Cardiac fibroblast (primary cell): ENCODE measurements around the gene OVOL1.

Experiments
- DNase-seq, 2 donors: peaks; one replicate each; pipeline versions ENCODE4 v3.0.0 to v3.0.0-alpha.2; 2010; ENCODE audit warnings: low read depth in 2 of 2
- H3K4me3 ChIP-seq, 2 donors: replicated peaks in 1 of 2; 1 replicate in 1 of 2; 2 replicates in 1 of 2; pipeline ENCODE4 v1.5.1; 2011; ENCODE audit warnings: low read depth in 2 of 2, low read length in 2 of 2, mild to moderate bottlenecking in 2 of 2, moderate library complexity in 1 of 2
- TF ChIP-seq, protein P1 (sequence below): IDR thresholded peaks from one replicate; pipeline ENCODE4 v1.5.1; 2011; ENCODE audit warnings: low read depth, mild to moderate bottlenecking, low read length, inconsistent platforms

Gene OVOL1

DNA sequence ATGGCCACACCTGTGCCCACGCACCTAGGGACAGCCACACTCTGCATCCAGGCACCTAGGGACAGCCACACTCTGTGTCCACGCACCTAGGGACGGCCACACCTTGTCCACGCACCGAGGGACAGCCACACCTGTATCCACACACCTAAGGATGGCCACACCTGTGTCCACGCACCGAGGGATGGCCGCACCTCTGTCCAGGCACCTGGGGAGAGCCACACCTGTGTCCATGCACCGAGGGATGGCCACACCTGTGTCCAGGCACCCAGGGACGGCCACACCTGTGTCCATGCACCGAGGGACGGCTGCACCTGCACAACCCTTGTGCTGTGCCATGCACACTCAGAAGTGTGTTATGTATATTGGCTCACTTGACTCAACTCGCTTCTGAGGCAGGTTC, 10.8 kb downstream of the OVOL1 start:
- H3K4me3 ChIP-seq, result no peak overlapping the region
- DNase-seq, result no peak
- TF ChIP-seq, protein P1, sequence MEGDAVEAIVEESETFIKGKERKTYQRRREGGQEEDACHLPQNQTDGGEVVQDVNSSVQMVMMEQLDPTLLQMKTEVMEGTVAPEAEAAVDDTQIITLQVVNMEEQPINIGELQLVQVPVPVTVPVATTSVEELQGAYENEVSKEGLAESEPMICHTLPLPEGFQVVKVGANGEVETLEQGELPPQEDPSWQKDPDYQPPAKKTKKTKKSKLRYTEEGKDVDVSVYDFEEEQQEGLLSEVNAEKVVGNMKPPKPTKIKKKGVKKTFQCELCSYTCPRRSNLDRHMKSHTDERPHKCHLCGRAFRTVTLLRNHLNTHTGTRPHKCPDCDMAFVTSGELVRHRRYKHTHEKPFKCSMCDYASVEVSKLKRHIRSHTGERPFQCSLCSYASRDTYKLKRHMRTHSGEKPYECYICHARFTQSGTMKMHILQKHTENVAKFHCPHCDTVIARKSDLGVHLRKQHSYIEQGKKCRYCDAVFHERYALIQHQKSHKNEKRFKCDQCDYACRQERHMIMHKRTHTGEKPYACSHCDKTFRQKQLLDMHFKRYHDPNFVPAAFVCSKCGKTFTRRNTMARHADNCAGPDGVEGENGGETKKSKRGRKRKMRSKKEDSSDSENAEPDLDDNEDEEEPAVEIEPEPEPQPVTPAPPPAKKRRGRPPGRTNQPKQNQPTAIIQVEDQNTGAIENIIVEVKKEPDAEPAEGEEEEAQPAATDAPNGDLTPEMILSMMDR, result no peak

DNA sequence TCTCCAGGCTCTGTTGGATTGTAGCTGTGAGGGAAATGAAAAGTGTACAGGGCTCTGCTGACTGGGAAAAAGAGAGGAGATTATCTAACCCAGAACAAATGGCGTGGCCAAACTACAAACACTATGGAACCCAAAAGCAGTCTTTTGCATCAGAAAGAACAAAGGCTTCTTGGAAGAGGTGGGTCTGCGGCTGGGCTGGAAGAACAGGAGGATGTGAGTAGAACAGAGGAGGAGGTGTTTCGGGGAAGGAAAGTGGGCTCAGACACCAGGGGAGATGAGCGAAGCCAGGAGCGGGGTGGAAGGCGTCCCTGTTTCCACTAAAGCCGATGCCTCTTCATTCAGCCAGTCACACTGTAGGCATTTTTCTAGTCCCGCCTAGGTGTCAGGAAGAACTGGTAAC, 12.0 kb downstream of the OVOL1 start:
- H3K4me3 ChIP-seq, result no peak overlapping the region
- TF ChIP-seq, protein P1, result no peak
- no peak for DNase-seq

DNA sequence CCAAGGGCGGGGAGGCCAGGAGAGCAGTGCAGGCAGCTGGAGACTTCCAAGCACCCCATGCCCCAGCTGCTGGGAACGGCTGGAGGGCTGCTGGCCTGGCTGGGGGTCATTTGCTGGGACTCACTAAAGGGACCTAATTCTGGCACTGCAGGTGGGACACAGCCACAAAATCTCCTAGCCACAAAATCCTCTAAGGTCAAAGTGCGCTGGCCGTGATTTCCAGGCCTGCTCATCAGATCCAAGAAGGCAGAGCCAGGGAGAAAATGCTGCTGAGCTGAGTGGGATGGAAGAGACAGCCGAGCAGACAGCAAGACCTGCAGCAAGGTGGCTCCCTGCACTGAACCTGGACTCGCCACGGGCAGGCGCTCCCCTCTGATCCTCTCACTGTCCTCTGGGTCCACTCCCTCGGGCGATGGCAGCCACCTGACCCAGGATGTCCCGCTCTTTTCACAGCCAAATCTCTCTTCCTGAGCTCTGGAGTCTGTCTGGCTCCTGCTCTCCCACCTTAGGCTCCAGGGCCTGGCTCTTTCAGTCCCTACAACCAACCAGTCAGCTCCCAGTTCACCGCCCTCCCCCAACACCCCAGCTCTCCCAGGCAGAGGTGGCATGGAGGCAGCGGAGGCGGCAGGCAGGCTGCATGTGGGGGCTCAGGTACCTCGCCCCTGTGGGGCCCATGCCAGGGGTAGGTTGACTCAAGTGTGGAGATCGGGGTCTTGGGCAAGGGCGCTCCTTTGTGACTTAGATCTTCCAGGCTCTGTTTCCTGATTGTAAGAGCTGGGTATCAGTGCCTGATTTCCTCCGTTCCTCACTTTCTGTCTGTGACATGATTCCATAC, 14.5 kb downstream of the OVOL1 start:
- TF ChIP-seq, protein P1, result no peak
- no peak for DNase-seq
- no peak overlapping the region for H3K4me3 ChIP-seq

DNA sequence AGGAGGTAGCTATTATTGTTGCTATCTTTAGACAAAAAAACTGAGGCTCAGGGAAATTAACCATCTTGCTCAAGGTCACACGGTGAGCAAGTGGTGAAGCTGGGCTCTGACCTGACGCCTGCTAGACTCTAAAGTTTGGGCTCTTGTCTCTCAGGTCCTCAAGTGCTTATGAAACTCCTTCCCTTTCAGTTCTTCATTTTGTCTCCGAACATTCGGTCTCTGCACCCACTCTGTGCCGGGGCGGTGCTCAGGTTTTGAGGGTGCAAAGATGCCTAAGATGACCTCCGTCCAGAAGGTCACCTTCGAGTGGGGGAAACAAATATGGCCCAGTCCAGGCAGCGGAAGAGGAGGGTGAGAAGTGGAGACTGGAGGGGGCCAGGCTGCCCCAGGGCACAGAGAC, 16.0 kb downstream of the OVOL1 start:
- TF ChIP-seq, protein P1, result no peak
- no peak for DNase-seq
- H3K4me3 ChIP-seq, result no peak overlapping the region

DNA sequence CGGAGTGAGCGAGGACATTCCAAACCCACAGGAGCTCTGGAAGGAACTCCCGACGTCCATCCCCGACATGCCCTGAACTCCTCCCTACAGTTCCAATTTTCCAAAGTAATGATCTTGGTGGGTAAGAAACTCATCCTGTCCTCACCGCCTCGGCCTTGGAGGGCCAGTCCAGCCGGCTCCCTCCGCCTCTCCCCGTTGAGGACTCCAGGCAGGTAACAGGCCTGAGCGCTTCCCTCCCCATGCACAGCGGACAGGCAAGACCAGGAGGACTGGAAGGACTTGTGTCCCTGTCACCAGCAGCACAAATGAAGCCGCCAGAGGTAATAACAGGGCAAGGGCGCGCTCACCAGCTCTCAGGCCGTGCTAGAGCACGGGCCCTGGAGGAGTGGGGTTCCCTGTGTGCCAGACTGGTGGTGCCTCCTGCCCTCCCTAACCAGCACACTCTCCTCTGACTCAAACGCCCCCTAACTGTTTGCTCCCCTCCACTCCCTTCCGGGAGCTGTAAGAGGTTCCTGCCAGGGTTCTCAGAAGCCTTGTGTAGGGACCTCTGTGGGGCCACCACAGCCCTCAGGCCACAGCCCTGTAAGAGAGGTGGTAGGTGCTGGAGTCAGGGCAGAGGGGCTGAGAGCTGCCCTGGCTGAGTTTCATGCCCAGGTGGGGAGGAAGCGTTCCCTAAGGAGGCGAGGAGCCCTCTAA, 17.1 kb downstream of the OVOL1 start:
- H3K4me3 ChIP-seq, result no peak overlapping the region
- TF ChIP-seq, protein P1, result no peak
- no peak for DNase-seq

DNA sequence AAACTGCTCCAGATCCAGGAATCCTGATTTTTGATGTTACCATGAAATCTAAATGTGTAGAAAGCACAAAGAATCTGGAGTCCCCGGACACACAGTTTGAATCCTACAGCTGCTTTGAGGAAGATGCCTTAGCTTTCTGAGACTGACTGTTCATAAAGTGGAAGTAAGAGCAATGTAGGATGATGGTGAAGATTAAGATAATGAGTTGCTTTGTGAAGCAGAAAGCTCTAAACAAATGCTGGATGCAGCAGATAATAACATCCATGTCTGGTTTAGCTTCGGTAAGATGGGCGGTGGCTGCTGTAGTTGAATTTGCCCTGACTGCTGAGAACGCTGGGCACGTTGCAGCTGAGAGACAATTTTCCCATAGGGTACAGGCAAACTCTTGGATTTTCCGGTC, 20.1 kb downstream of the OVOL1 start:
- TF ChIP-seq, protein P1, result no peak
- no peak overlapping the region for H3K4me3 ChIP-seq
- no peak for DNase-seq
